ENCODE data around the gene AK1. TPM values are rescaled to one million over a fixed set of nuclear protein-coding genes. Genes with fewer than 3 reads are reported as not detected.

The AK1 gene
- total RNA-seq, 1 donor, result 106 TPM

DNA sequence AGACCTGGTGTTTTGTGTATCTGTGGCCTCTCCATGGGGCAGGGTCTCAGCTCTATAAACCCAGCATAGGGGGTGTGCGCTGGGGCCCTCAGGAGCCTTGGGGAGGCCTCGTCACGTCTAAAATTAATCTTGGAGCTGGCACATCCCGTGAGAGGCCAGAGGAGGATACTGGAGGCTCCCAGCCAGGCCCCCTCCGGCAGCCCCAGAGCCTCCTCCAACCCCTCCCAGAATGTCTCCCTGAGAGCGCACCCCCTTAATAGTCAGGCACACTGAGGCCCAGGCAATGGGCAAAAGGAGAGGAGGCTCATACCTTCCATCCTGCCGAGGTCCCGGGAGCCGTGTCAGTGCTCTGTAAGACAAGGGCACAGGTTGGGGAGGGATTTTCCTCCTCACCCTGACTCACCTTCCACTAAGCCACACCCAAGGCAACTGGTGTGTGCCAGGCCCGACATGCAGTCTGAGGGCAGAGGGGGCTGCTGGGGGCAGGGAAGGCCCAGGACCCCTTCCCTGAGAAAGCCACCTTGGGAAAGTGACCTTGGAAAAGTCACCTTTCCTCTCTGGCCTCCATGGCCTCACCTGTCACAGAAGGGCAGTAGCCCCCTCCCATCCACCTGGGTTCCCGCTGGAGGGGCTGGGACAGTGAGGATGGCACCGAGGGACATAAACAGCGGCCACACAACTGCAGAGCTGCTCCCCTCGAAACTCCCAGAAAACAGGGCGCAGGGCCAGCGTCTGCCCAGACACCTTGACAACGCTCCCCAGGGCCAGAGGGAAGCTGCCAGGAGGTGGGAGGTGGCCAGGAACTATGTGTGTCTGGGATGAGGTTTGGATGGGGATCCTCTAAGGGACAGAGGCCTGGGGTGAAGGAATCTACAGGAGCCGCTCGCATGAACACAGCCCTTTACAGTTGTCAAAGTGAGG lies 2.9 kb downstream of the AK1 start:
- peaks cover 34% of the 10 kb centered on the region for H3K79me2 ChIP-seq (ENCODE audit: insufficient read depth, low read length)
- peaks cover 24% of the 10 kb centered on the region for H3K36me3 ChIP-seq (ENCODE audit: insufficient read depth, low read length)
- no peaks in the 10 kb centered on the region for H3K9me3 ChIP-seq (ENCODE audit: low read depth, low read length)
- H3K4me2 ChIP-seq (ENCODE audit: insufficient read depth, low read length), result peak overlapping the region; percentile 60
- peaks cover 58% of the 10 kb centered on the region for H3K4me1 ChIP-seq (ENCODE audit: insufficient read depth, low read length)
- DNase-seq (ENCODE audit: insufficient read length, low spot score, missing footprints), result peak; percentile 91
- H4K20me1 ChIP-seq (ENCODE audit: insufficient read depth, low read length), result peaks cover 15% of the 10 kb centered on the region
- no peaks in the 10 kb centered on the region for H3K27me3 ChIP-seq (ENCODE audit: insufficient read depth, low read length)
- TF ChIP-seq, protein P1, sequence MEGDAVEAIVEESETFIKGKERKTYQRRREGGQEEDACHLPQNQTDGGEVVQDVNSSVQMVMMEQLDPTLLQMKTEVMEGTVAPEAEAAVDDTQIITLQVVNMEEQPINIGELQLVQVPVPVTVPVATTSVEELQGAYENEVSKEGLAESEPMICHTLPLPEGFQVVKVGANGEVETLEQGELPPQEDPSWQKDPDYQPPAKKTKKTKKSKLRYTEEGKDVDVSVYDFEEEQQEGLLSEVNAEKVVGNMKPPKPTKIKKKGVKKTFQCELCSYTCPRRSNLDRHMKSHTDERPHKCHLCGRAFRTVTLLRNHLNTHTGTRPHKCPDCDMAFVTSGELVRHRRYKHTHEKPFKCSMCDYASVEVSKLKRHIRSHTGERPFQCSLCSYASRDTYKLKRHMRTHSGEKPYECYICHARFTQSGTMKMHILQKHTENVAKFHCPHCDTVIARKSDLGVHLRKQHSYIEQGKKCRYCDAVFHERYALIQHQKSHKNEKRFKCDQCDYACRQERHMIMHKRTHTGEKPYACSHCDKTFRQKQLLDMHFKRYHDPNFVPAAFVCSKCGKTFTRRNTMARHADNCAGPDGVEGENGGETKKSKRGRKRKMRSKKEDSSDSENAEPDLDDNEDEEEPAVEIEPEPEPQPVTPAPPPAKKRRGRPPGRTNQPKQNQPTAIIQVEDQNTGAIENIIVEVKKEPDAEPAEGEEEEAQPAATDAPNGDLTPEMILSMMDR (IDR thresholded peaks at IDR 0.05; ENCODE audit: extremely low read depth, low read depth, low read length), result no peak
- H3K4me3 ChIP-seq (ENCODE audit: insufficient read depth, low read length), result peak overlapping the region; percentile 53
- no peak overlapping the region for H2AFZ ChIP-seq (ENCODE audit: low read length)
- H3K27ac ChIP-seq (ENCODE audit: low read depth, low read length), result no peak overlapping the region

DNA sequence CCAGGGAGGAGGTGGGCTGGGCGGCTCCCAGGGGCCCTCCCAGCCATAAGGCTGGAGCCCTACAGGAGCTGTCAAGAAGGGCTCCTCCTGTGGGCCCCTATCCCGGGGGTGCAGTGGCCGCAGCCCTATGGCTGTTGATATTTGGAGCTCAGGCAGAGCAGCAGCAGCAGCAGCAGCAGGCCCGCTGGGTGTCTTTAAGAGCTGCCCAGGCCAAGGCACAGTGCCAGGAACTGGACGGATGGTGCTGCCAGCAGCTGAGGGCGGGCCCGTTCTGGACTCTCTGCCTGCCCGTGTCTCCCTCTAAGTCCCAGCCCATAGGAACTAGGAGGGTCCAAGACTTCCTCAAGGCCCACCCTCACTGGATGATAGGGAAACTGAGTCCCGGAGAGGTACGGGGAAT lies 3.6 kb downstream of the AK1 start:
- DNase-seq (ENCODE audit: insufficient read length, low spot score, missing footprints), result peak; percentile 98
- Histone ChIP-seq H3K79me2 (ENCODE audit: insufficient read depth, low read length) (peaks cover 34% of the 10 kb centered on the region), H3K36me3 (ENCODE audit: insufficient read depth, low read length) (peaks cover 31% of the 10 kb centered on the region), H3K4me3 (ENCODE audit: insufficient read depth, low read length) (peak overlapping the region; percentile 53), H3K4me1 (ENCODE audit: insufficient read depth, low read length) (peaks cover 58% of the 10 kb centered on the region), H3K27me3 (ENCODE audit: insufficient read depth, low read length) (no peaks in the 10 kb centered on the region), H3K4me2 (ENCODE audit: insufficient read depth, low read length) (peak overlapping the region; percentile 60), H3K9me3 (ENCODE audit: low read depth, low read length) (no peaks in the 10 kb centered on the region), H3K27ac (ENCODE audit: low read depth, low read length) (peak overlapping the region; percentile 24), H2AFZ (ENCODE audit: low read length) (no peak overlapping the region), H4K20me1 (ENCODE audit: insufficient read depth, low read length) (peaks cover 15% of the 10 kb centered on the region)
- TF ChIP-seq, protein P1 (IDR thresholded peaks at IDR 0.05; ENCODE audit: extremely low read depth, low read depth, low read length), result no peak

DNA sequence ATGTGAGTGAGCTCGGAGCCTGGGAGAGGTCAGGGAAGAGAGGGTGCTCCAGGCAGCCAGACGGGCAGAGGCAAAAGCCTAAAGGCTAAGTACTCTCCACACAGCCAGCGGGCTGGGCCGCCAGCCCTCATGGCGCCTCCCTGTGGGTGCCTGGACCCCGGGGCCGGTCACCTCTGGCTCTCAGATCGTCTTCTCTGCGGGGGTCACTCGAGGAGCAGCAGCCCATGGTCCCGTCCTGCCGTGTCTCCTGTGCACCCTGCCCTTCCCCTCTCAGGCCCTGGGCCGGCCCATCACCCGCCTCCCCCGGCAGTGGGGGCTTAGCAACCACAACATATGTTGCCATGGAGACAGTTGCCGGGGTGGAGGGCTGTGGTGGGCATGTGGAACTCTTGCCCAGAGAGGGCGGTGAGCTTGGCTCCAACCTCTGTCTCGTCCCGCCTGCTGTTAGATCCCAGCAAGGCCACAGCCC lies 4.2 kb downstream of the AK1 start:
- H3K9me3 ChIP-seq (ENCODE audit: low read depth, low read length), result no peaks in the 10 kb centered on the region
- no peak for DNase-seq (ENCODE audit: insufficient read length, low spot score, missing footprints)
- H2AFZ ChIP-seq (ENCODE audit: low read length), result no peak overlapping the region
- TF ChIP-seq, protein P1 (IDR thresholded peaks at IDR 0.05; ENCODE audit: extremely low read depth, low read depth, low read length), result no peak
- peak overlapping the region; percentile 24 for H3K27ac ChIP-seq (ENCODE audit: low read depth, low read length)
- H3K4me3 ChIP-seq (ENCODE audit: insufficient read depth, low read length), result no peak overlapping the region
- H3K4me2 ChIP-seq (ENCODE audit: insufficient read depth, low read length), result peak overlapping the region; percentile 60
- H3K27me3 ChIP-seq (ENCODE audit: insufficient read depth, low read length), result no peaks in the 10 kb centered on the region
- peaks cover 58% of the 10 kb centered on the region for H3K4me1 ChIP-seq (ENCODE audit: insufficient read depth, low read length)
- H3K36me3 ChIP-seq (ENCODE audit: insufficient read depth, low read length), result peaks cover 37% of the 10 kb centered on the region
- peaks cover 15% of the 10 kb centered on the region for H4K20me1 ChIP-seq (ENCODE audit: insufficient read depth, low read length)
- H3K79me2 ChIP-seq (ENCODE audit: insufficient read depth, low read length), result peaks cover 34% of the 10 kb centered on the region
